Measurements from ENCODE around the gene GNG2. TPM values are rescaled to one million over a fixed set of nuclear protein-coding genes. Genes with fewer than 3 reads are reported as not detected.

GNG2 gene
- total RNA-seq, 1 donor from 2014 or later: 56.8 TPM

GRCh38 chr14:51862860-51863259, 2.4 kb downstream of the GNG2 start:
- Mint-ChIP-seq H3K27me3 (ENCODE audit: insufficient read depth, low read depth) (no peaks in the 10 kb centered on the region), H3K9me3 (no peaks in the 10 kb centered on the region), H3K36me3 (no peaks in the 10 kb centered on the region), H3K4me3 (peak overlapping the region; percentile 96), H3K27ac (no peak overlapping the region), H3K4me1 (peaks cover 60% of the 10 kb centered on the region)
- Histone ChIP-seq H3K36me3 (no peaks in the 10 kb centered on the region), H3K9ac (no peak overlapping the region), H3K4me3 (peak overlapping the region; percentile 64), H4K20me1 (ENCODE audit: low read depth) (peaks cover 19% of the 10 kb centered on the region), H3K4me1 (peaks cover 54% of the 10 kb centered on the region), H3K27ac (no peak overlapping the region), H3K27me3 (no peaks in the 10 kb centered on the region), H3K9me3 (ENCODE audit: low read depth) (no peaks in the 10 kb centered on the region), H3F3A (ENCODE audit: low read depth) (peaks cover 19% of the 10 kb centered on the region), H2AFZ (replicated peaks) (no peak overlapping the region), H3K4me2 (peak overlapping the region; percentile 86), H3K79me2 (ENCODE audit: low read depth) (peaks cover 44% of the 10 kb centered on the region)
- TF ChIP-seq EZH2phosphoT487 (IDR thresholded peaks at IDR 0.05) (no peak), CTCF (IDR thresholded peaks at IDR 0.05) (no peak), EZH2 (IDR thresholded peaks at IDR 0.05) (no peak)
- DNase-seq (ENCODE audit: low spot score): no peak

GRCh38 chr14:51865953-51866747, 5.7 kb downstream of the GNG2 start:
- Mint-ChIP-seq H3K4me1 (peaks cover 36% of the 10 kb centered on the region), H3K9me3 (no peaks in the 10 kb centered on the region), H3K27ac (no peak overlapping the region), H3K27me3 (ENCODE audit: insufficient read depth, low read depth) (no peaks in the 10 kb centered on the region), H3K36me3 (no peaks in the 10 kb centered on the region), H3K4me3 (no peak overlapping the region)
- TF ChIP-seq EZH2phosphoT487 (IDR thresholded peaks at IDR 0.05) (no peak), EZH2 (IDR thresholded peaks at IDR 0.05) (no peak), CTCF (IDR thresholded peaks at IDR 0.05) (no peak)
- Histone ChIP-seq H3K27ac (no peak overlapping the region), H2AFZ (replicated peaks) (no peak overlapping the region), H3F3A (ENCODE audit: low read depth) (peaks cover 4% of the 10 kb centered on the region), H3K4me3 (no peak overlapping the region), H3K4me1 (peaks cover 38% of the 10 kb centered on the region), H3K4me2 (peak overlapping the region; percentile 20), H3K9ac (no peak overlapping the region), H3K27me3 (no peaks in the 10 kb centered on the region), H3K9me3 (ENCODE audit: low read depth) (no peaks in the 10 kb centered on the region), H4K20me1 (ENCODE audit: low read depth) (peaks cover 19% of the 10 kb centered on the region), H3K36me3 (no peaks in the 10 kb centered on the region), H3K79me2 (ENCODE audit: low read depth) (peaks cover 44% of the 10 kb centered on the region)
- DNase-seq (ENCODE audit: low spot score): no peak

- Mint-ChIP-seq H3K36me3 (no peaks in the 10 kb centered on the region), H3K4me1 (peaks cover 34% of the 10 kb centered on the region), H3K27ac (no peak overlapping the region), H3K4me3 (no peak overlapping the region), H3K27me3 (ENCODE audit: insufficient read depth, low read depth) (no peaks in the 10 kb centered on the region), H3K9me3 (no peaks in the 10 kb centered on the region)
- H2AFZ ChIP-seq (replicated peaks): no peak overlapping the region
- no peak overlapping the region for H3K4me2 ChIP-seq
- no peak overlapping the region for H3K27ac ChIP-seq
- no peaks in the 10 kb centered on the region for H3K36me3 ChIP-seq
- H4K20me1 ChIP-seq (ENCODE audit: low read depth): peaks cover 25% of the 10 kb centered on the region
- no peaks in the 10 kb centered on the region for H3K27me3 ChIP-seq
- TF ChIP-seq EZH2phosphoT487 (IDR thresholded peaks at IDR 0.05): no peak
- no peak for TF ChIP-seq EZH2 (IDR thresholded peaks at IDR 0.05)
- no peak for TF ChIP-seq CTCF (IDR thresholded peaks at IDR 0.05)
- no peak for DNase-seq (ENCODE audit: low spot score)
- H3K79me2 ChIP-seq (ENCODE audit: low read depth): peaks cover 29% of the 10 kb centered on the region
- no peaks in the 10 kb centered on the region for H3K9me3 ChIP-seq (ENCODE audit: low read depth)
- peaks cover 27% of the 10 kb centered on the region for H3K4me1 ChIP-seq
- H3F3A ChIP-seq (ENCODE audit: low read depth): no peaks in the 10 kb centered on the region
- no peak overlapping the region for H3K4me3 ChIP-seq
- no peak overlapping the region for H3K9ac ChIP-seq
Observed at GRCh38 chr14:51867741-51868140, 7.3 kb downstream of the GNG2 start.

Data from neural progenitor cell (in vitro differentiated cells).